NCI-H2196 treated with DMSO at 0.1 percent for 48 hours (cell line): ENCODE measurements around the gene CCDC57.
"Not testable (repeated sequence)": the region's sequence is repeated elsewhere in the genome, so short reads cannot be mapped to it uniquely, and the experiment has no call there.

Experiments
- DNase-seq: peaks from one replicate; lab custom pipeline; 2025; ENCODE audit not compliant: unreplicated experiment; lab: John Stamatoyannopoulos, UW

Gene CCDC57, protein sequence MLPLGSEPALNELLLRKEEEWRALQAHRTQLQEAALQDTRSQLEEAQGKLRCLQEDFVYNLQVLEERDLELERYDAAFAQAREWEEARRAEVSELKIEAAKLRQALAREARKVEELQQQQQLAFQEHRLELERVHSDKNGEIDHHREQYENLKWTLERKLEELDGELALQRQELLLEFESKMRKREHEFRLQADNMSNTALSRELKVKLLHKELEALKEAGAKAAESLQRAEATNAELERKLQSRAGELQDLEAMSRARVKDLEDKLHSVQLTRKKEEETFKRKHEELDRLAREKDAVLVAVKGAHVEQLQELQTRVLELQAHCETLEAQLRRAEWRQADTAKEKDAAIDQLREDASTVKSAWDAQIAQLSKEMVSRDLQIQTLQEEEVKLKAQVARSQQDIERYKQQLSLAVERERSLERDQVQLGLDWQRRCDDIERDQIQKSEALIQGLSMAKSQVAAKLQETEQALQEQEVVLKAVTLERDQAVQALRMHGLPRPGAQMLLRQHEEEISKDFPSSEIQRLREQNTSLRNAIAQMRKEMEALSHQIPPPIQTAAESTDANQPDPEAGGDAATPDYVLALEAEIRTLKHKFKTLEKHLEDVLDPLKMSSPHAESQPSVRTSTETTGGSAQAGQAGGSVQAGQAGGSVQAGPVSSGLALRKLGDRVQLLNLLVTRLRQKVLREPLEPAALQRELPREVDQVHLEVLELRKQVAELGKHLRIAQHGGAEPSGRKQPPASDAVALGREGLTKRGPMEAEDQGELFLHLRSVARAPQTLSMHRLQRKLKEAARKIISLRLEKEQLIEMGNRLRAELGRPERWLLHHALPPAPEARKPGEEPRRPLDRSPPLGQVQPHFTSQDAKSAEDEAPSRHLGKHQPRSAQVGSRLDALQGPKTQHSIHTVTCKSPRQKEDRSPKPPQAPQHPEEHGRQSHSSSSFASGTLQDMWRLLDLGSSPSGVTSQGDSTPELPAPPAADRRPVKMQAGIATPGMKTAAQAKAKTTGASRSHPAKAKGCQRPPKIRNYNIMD

DNA sequence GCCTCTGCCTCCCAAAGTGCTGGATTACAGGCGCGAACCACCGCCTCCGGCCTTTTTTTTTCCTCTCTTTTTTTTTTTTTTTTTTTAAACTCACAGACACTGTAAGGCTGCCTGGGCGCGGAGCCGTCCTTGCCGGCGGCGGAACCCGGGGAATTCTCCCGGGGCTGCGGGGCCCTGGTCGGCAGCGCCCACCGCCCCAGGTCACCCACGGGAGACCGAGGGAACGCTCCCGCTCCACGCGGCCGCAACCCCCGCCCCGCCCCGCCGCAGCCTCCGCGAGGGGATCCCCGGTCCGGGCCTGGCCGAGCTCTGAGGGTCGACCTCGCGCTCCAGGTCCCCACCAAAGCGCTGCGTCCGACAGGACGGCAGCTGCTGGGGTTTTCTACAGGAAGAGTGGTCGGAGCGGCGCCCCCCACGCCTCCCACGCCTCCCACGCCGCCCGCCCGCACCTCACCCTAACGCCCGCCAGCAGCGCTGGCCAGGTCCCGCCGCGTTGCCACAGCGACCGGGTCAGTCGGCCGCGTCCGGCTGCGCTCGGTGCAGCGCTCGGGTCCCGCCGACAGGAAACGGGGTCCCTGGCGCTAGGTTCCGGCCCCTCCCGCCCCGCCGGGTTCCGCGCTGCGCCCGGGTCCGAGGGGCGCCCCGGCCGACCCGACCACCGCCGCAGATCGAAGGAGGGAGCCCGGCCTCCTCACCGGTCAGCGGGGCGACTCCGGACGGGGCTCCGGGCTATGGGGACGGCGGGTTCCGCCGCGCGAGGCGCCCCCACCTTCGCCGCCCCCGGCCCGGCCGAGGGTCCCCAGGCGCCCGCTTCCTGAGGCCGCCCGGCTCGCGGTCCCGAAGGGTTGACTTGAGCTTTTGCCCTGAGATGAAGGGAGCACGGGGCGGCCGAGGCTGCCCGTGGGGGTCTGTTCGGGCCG is at the start of gene CCDC57:
Gene CCDC57 (minus strand): TSS at position 512 of the 920 bp plus-strand sequence. CDS start 10,898 bp downstream, outside the sequence.
- peak; percentile 53 for DNase-seq

DNA sequence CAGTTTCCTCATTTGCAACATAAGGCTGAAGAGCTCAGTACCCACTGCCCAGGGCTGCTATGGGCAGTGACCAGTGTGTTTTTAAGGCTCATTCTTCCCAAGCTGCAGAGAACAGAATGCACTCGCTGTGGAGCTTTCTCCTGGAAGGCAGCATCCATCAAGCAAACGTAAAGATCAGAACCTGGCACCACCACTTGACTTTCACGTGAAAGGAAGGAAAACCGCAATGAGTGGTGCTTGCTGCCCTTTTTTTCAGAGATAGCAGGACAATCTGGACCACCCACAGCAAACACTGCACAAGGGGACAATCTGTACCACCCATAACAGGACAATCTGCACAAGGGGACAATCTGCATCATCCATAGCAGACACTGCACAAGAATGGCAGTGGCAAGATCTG is 49.7 kb upstream of the CCDC57 start:
- DNase-seq, result no peak

DNA sequence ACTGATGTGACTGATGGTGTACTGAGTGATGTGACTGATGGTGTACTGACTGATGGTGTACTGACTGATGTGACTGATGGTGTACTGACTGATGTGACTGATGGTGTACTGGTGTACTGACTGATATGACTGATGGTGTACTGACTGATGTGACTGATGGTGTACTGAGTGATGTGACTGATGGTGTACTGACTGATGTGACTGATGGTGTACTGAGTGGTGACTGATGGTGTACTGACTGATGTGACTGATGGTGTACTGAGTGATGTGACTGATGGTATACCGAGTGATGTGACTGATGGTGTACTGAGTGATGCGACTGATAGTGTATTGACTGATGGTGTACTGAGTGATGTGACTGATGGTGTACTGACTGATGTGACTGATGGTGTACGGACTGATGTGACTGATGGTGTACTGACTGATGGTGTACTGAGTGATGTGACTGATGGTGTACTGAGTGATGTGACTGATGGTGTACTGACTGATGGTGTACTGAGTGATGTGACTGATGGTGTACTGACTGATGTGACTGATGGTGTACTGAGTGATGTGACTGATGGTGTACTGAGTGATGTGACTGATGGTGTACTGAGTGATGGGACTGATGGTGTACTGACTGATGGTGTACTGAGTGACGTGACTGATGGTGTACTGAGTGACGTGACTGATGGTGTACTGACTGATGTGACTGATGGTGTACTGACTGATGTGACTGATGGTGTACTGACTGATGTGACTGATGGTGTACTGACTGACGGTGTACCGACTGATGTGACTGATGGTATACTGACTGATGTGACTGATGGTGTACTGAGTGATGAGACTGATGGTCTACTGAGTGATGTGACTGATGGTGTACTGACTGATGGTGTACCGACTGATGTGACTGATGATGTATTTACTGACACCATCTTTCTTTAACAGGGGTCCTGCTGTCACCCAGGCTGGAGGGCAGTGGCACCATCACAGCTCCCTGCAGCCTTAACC is 47.6 kb upstream of the CCDC57 start:
- DNase-seq, result not testable (repeated sequence)

DNA sequence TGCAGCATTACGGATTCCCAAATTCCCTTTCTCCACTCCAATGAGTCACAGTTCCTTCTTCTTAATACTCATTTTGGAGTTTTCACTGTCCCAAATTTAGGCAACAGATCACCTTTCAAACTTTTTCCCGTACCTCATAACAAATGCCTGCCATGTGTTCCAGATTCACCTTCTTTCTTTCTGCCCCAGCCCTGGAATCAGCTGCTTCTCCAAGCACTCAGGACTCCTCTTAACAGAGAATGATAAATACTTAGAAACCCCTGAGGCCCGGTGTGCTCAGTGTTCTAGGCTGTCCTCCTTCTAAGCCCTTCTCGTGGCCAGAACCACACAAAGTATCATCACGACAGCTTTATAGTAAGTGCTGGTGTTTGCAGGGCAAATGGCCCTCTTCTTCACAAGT is 45.9 kb upstream of the CCDC57 start:
- no peak for DNase-seq

DNA sequence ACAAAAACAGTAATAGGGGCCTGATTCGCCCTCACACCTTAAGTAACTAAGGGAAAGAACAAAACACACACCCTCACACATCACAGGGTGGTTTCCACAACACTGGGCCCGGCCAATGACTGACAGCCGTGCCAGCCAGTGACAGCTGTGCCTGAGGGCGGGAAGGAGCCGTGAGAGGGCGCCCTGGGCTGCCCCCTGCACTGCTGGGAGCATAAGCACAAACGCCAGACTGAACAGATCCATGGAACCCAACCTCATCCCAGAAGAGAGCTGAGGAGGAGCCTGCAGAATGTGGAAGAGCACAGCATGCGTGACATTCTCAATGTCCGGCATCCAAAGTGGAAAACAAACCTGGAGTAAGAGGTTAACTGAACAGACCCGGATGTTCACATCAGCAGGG is 44.8 kb upstream of the CCDC57 start:
- no peak for DNase-seq

DNA sequence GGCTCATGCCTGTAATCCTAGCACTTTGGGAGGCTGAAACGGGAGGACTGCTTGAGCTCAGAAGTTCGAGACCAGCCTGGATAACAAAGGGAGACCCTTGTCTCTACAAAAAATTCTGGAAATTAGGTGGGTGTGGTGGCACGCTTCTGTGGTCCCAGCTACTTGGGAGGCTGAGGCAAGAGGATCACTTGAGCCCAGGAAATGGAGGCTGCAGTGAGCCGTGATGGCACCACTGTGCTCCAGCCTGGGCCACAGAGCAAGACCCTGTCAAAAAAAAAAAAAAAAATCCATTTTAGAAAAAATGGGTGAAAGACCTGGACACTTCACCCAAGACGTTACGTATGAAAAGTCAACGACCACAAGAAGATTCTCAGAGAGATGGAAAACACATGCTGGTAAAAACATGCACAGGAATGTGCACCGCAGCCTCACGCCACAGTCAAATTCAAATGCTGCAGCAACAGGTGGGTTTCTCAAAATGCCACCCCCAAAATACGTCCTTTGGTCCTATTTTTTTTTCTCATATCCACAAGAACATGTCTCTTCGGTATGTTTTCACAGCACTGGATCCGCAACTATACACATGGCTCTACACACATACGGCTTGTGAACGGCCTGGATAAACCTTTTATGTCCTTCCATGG is 43.7 kb upstream of the CCDC57 start:
- no peak for DNase-seq

DNA sequence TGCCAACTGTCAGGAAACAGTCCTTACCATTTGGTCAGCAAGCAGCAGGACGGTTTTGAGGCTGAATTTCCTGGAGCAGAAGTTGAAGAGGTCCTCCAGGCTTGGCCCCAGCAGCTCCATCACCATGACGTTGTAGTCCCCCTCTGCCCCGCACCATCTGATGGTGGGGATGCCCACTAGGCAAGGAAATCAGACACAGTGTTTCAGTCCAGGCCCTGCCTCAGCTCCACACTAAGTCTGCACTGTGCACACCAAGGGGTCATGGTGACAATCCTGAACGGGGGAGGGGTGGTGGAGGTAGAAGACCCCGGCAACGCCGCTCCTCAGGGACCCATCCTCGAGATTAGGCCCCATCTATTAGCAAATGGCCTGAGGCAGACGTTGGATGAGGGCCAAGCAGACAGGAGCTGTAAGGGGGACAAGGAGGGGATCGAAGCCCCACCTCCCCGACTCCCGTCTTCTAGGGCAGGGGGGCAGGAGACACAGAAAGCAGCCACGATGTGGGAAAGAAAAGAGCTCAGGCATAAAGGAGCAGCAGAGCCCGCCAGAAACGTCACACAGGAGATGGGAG is 42.8 kb upstream of the CCDC57 start:
- DNase-seq, result no peak

DNA sequence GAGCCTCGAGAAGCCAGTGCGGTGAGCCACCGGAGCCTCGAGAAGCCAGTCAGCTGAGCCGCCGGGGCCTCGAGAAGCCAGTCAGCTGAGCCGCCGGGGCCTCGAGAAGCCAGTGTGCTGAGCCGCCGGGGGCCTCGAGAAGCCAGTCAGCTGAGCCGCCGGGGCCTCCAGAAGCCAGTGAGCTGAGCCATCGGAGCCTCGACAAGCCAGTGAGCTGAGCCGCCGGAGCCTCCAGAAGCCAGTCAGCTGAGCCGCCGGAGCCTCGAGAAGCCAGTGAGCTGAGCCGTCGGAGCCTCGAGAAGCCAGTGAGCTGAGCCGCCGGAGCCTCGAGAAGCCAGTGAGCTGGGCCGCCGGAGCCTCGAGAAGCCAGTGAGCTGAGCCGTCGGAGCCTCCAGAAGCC is 42.1 kb upstream of the CCDC57 start:
- DNase-seq, result not testable (repeated sequence)

DNA sequence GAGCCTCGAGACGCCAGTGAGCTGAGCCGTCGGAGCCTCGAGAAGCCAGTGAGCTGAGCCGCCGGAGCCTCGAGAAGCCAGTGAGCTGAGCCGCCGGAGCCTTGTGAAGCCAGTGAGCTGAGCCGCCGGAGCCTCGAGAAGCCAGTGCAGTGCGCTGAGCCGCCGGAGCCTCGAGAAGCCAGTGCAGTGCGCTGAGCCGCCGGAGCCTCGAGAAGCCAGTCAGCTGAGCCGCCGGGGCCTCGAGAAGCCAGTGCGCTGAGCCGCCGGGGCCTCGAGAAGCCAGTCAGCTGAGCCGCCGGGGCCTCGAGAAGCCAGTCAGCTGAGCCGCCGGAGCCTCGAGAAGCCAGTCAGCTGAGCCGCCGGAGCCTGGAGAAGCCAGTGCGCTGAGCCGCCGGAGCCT is 41.5 kb upstream of the CCDC57 start:
- DNase-seq, result not testable (repeated sequence)

DNA sequence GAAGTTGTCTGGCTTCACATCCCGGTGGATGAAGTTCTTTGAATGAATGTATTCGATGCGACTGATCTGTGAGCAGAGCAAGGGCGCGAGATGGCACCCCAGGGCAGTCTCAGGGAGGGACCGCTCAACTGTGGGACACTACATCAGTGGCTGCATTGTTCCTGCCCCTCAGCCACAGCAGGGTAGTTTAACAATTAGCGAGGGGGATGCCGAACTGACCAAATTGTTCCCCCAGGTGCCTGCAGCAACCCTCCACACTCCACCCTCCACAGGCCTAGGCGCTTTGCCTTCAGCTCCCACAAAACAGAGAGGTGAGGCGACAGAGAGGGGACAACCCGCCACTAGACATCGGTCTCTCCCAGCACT is 40.5 kb upstream of the CCDC57 start:
- DNase-seq, result no peak

DNA sequence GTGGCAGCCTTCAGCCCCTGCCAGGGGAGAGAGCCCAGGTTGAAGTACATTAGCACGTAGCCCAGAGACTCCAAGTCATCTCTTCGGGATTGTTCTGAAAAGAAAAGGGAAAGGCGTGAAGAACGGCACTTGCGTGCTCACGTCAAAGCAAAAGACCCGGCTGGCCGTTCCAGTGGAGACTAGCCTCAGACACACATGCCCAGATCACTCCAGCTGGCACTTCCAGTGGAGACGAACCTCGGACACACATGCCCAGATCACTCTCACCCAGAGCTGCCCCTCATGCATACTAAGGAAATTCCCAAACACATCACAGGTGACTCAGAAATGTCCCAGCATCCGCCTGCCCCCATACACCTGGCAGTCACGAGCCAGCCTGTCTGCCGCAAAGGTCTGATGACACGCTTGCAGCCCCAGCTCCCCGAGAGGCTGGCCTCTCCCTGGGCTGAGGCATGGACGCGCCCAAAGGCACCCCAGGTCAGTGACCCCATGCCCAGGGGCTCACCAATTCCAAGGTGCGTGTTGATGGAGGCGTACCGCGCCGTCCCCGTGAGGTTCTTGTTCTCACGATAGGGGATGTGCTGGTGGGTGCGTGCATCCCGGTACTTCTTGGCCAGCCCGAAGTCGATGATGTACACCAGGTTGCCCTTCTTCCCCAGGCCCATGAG is 40.0 kb upstream of the CCDC57 start:
- DNase-seq, result no peak

DNA sequence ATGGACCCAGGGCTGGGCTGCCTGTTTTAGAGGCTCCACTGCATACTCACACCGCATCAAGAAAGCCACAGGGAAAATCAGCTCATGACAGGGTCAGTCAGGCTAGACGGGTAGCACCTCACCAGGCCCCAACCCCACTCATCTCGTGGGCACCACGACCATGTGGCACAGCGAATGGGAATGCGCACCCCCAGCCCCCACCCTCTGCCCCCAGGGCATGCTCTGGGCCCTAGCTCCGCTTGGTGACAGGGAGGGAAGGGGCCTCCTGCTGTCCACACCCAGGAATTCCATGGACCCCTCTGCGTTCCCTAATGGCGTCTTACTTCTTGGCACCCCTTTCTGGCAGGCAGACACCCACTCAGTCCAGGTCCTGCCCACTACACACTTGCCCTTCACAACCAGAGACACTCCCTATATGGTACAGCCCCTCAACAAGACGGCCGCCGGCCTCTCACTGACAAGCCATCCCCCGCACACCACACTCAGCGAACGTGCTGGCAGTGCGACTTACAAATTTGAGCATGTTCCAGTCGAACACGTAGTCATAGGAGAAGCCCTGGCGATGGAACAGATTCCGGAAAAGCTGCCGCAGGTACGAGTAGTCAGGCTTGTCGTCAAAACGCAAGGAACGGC is 38.3 kb upstream of the CCDC57 start:
- no peak for DNase-seq

DNA sequence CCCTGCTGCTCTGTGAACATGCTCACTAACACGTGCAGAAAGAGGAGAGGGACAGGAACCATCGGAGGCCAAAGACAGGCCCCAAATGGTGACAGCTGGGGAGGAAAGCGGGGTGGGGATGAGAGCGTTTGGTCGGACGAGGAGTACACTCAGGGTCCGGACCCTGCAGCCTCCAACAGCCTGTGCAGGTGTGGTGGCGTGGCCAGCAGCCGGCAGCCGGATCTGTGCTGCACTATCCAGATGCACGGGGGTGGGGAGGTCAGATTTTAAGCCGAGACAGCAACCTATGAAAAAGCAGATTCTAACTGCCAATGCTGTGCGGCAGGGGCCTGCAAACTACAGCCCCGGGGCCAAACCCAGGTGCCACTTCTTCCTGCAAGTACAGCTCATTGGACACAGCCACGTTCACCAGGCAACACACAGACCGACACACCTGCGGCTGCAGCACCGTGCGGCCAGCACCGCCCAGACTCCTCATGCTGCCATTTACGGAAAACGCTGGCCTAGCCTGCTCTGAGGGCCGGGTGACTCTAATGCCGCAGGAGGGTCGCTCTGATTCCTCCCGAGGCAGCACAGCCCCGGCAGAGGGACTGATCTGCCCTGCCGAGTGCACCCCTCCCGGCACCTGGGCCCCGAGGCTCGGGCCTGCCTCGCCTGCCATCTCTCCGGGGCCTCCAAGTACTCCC is 37.4 kb upstream of the CCDC57 start:
- no peak for DNase-seq

DNA sequence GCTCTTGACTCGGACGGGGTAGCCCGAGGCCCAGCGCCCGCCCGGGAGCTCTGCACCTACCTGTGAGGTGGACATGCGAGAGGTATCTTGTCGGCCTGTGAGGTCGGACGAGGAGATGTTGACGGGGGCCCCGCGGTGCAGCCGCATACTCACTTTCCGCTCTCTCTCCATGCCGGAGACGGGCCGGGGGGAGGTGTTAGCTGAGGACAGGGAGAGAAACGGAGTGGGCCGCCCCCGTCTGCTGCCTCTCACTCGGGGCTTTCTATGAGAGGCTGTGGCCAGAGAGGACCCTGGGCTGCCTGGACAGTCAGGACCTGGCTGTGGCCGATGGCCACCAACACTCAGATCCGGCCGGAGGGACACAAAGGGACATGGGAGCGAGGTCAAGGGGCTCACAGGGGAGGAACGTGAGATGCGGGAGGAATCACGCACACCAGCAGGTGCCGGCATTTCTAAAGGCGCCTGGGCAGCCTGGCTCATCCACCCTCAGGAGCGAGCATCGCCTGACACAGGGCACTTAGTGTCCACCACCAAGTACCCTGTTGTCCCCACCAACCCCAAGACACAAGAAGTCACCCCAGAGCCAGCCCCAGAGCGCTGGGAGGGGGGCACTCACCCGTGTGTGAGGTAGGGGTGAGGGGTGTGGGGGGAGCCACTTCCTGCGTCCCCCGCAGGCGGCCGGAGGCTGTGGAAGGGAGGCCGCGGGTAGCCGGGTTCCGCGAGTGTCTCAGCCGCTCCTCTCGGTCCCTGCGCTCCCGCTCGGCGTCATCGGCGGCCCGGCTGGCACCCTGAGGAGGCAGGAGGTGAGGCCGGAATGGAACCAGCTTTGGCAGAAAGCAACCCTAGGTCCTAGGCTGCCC is 36.4 kb upstream of the CCDC57 start:
- DNase-seq, result no peak

DNA sequence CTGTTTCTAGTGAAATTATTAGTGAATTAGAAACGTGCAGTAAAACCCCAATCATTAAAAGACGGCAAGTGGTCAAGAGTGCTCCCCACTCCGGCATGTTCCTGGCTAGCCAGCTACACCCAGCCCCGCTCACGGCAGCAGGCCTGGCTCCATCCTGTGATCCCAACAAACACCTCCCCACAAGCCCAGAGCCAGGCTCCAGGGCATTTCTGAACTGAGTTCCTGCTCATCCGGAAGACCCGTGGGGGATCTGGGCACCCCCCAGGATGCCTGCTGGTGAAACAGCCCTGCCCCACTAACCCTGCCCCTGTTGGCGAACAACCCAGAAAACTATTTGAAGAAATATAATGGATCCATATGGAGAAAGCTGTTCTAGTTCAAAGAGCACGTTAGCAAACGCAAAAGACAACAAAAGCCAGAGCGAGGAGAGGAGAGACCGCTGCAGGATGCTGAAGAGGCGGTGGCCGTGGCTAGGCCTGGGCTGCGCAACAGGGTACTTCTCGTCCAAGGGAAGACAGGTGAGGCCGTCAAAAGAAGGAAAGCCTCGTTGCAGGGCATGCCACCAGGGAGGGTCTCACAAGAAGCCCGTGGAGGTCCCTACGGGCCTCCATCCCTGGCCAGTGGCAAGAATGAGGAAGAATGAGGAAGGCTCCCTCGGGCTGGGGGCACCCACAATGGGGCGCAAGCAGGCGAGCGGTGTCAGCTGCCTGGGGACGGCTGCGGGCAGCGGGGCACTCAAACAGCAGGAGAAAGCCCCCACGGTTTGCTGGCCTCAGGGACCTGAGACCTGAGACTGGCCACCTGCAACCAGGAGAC is 35.4 kb upstream of the CCDC57 start:
- DNase-seq, result no peak
